ENCODE results near the gene MGST2.

The MGST2 gene

GRCh38 chr4:139682309-139682708 is 16.7 kb downstream of the MGST2 start:
- TF ChIP-seq EZH2 (IDR thresholded peaks at IDR 0.05), result no peak
- Histone ChIP-seq H3K9me3 (ENCODE audit: low read depth, low read length) (no peaks in the 10 kb centered on the region; the same call in 1 of the 2 replicates), H3K9ac (ENCODE audit: insufficient read length) (no peak overlapping the region), H3K27ac (no peak overlapping the region), H3K36me3 (ENCODE audit: insufficient read depth, low read length) (no peaks in the 10 kb centered on the region), H3K4me3 (no peak overlapping the region)
- DNase-seq (ENCODE audit: low read depth, low spot score), result no peak

- no peak overlapping the region for H3K9ac ChIP-seq (ENCODE audit: insufficient read length)
- no peak overlapping the region; the same call in 1 of the 2 replicates for H3K27ac ChIP-seq
- TF ChIP-seq FOXP2 (optimal IDR thresholded peaks at IDR 0.05; ENCODE audit: control extremely low read depth, extremely low read length, insufficient read depth) (no peak), POLR2AphosphoS5 (IDR thresholded peaks at IDR 0.05; ENCODE audit: borderline replicate concordance, low read depth, low read length) (no peak), EZH2 (IDR thresholded peaks at IDR 0.05) (no peak)
- DNase-seq (ENCODE audit: low read depth, low spot score), result no peak
- H3K9me3 ChIP-seq (ENCODE audit: low read depth, low read length), result no peaks in the 10 kb centered on the region; the same call in 1 of the 2 replicates
- H3K4me3 ChIP-seq, result no peak overlapping the region
- H3K36me3 ChIP-seq (ENCODE audit: insufficient read depth, low read length), result no peaks in the 10 kb centered on the region
These were observed 17.1 kb downstream of the MGST2 start for GRCh38 chr4:139682741-139683151.

- H3K4me3 ChIP-seq, result no peak overlapping the region
- H3K9ac ChIP-seq (ENCODE audit: insufficient read length), result no peak overlapping the region
- H3K9me3 ChIP-seq (ENCODE audit: low read depth, low read length), result no peaks in the 10 kb centered on the region
- DNase-seq (ENCODE audit: low read depth, low spot score), result no peak
- no peaks in the 10 kb centered on the region for H3K36me3 ChIP-seq (ENCODE audit: insufficient read depth, low read length)
- no peak overlapping the region for H3K27ac ChIP-seq
- no peak for TF ChIP-seq EZH2 (IDR thresholded peaks at IDR 0.05)
- no peak for TF ChIP-seq FOXP2 (optimal IDR thresholded peaks at IDR 0.05; ENCODE audit: control extremely low read depth, extremely low read length, insufficient read depth)
- TF ChIP-seq POLR2AphosphoS5 (IDR thresholded peaks at IDR 0.05; ENCODE audit: borderline replicate concordance, low read depth, low read length), result no peak
These were observed 18.7 kb downstream of the MGST2 start for GRCh38 chr4:139684351-139684750.

- Histone ChIP-seq H3K27ac (no peak overlapping the region), H3K36me3 (ENCODE audit: insufficient read depth, low read length) (no peaks in the 10 kb centered on the region)
- no peak for DNase-seq (ENCODE audit: low read depth, low spot score)
These were observed 19.6 kb downstream of the MGST2 start for GRCh38 chr4:139685180-139685579.

GRCh38 chr4:139686130-139686529 is 20.5 kb downstream of the MGST2 start:
- H3K27ac ChIP-seq, result no peak overlapping the region
- TF ChIP-seq FOXP2 (optimal IDR thresholded peaks at IDR 0.05; ENCODE audit: control extremely low read depth, extremely low read length, insufficient read depth), result no peak
- no peak for TF ChIP-seq EZH2 (IDR thresholded peaks at IDR 0.05)
- no peak overlapping the region for H3K4me3 ChIP-seq
- H3K36me3 ChIP-seq (ENCODE audit: insufficient read depth, low read length), result no peaks in the 10 kb centered on the region
- no peak overlapping the region for H3K9ac ChIP-seq (ENCODE audit: insufficient read length)
- no peak for DNase-seq (ENCODE audit: low read depth, low spot score)
- H3K9me3 ChIP-seq (ENCODE audit: low read depth, low read length), result no peaks in the 10 kb centered on the region

More at GRCh38 chr4:139685180-139685579, 19.6 kb downstream of the MGST2 start:
- Histone ChIP-seq H3K9ac (ENCODE audit: insufficient read length) (no peak overlapping the region), H3K4me3 (no peak overlapping the region), H3K9me3 (ENCODE audit: low read depth, low read length) (no peaks in the 10 kb centered on the region)
- no peak for TF ChIP-seq EZH2 (IDR thresholded peaks at IDR 0.05)
- no peak for TF ChIP-seq POLR2AphosphoS5 (IDR thresholded peaks at IDR 0.05; ENCODE audit: borderline replicate concordance, low read depth, low read length)
- no peak for TF ChIP-seq FOXP2 (optimal IDR thresholded peaks at IDR 0.05; ENCODE audit: control extremely low read depth, extremely low read length, insufficient read depth)

- no peak overlapping the region for H3K4me3 ChIP-seq
- no peak overlapping the region for H3K27ac ChIP-seq
- no peak overlapping the region for H3K9ac ChIP-seq (ENCODE audit: insufficient read length)
- H3K36me3 ChIP-seq (ENCODE audit: insufficient read depth, low read length), result no peaks in the 10 kb centered on the region
- no peaks in the 10 kb centered on the region for H3K9me3 ChIP-seq (ENCODE audit: low read depth, low read length)
- TF ChIP-seq FOXP2 (optimal IDR thresholded peaks at IDR 0.05; ENCODE audit: control extremely low read depth, extremely low read length, insufficient read depth) (no peak), EZH2 (IDR thresholded peaks at IDR 0.05) (no peak), POLR2AphosphoS5 (IDR thresholded peaks at IDR 0.05; ENCODE audit: borderline replicate concordance, low read depth, low read length) (no peak)
- no peak for DNase-seq (ENCODE audit: low read depth, low spot score)
These were observed 21.4 kb downstream of the MGST2 start for GRCh38 chr4:139686988-139687387.

- no peak for DNase-seq (ENCODE audit: low read depth, low spot score)
- no peak overlapping the region for H3K27ac ChIP-seq
- no peak overlapping the region for H3K4me3 ChIP-seq
- no peak overlapping the region for H3K9ac ChIP-seq (ENCODE audit: insufficient read length)
- TF ChIP-seq FOXP2 (optimal IDR thresholded peaks at IDR 0.05; ENCODE audit: control extremely low read depth, extremely low read length, insufficient read depth) (no peak), EZH2 (IDR thresholded peaks at IDR 0.05) (no peak), POLR2AphosphoS5 (IDR thresholded peaks at IDR 0.05; ENCODE audit: borderline replicate concordance, low read depth, low read length) (no peak)
- no peaks in the 10 kb centered on the region for H3K9me3 ChIP-seq (ENCODE audit: low read depth, low read length)
- no peaks in the 10 kb centered on the region for H3K36me3 ChIP-seq (ENCODE audit: insufficient read depth, low read length)
These were observed 23.6 kb downstream of the MGST2 start for GRCh38 chr4:139689093-139689722.

GRCh38 chr4:139690419-139690818 is 24.8 kb downstream of the MGST2 start:
- H3K9ac ChIP-seq (ENCODE audit: insufficient read length), result no peak overlapping the region
- TF ChIP-seq EZH2 (IDR thresholded peaks at IDR 0.05), result no peak
- no peak for TF ChIP-seq FOXP2 (optimal IDR thresholded peaks at IDR 0.05; ENCODE audit: control extremely low read depth, extremely low read length, insufficient read depth)
- no peak for TF ChIP-seq POLR2AphosphoS5 (IDR thresholded peaks at IDR 0.05; ENCODE audit: borderline replicate concordance, low read depth, low read length)
- H3K9me3 ChIP-seq (ENCODE audit: low read depth, low read length), result no peaks in the 10 kb centered on the region
- no peak overlapping the region for H3K4me3 ChIP-seq
- no peaks in the 10 kb centered on the region for H3K36me3 ChIP-seq (ENCODE audit: insufficient read depth, low read length)
- no peak for DNase-seq (ENCODE audit: low read depth, low spot score)
- H3K27ac ChIP-seq, result no peak overlapping the region
